AG09309 (cell line): ENCODE results near the gene AHNAK.

Source experiments
- DNase-seq: peaks from one replicate; pipeline ENCODE4 v3.0.0-alpha.2; 2010; ENCODE audit warnings: low read depth
- H3K4me3 ChIP-seq: 2 replicates; pipeline ENCODE4 v1.5.1; 2011; ENCODE audit warnings: mild to moderate bottlenecking, low read depth, low read length, moderate library complexity; ENCODE audit not compliant: control insufficient read depth
- CTCF ChIP-seq: IDR thresholded peaks from 2 replicates; pipeline ENCODE4 v1.5.1; 2011; ENCODE audit warnings: mild to moderate bottlenecking, low read depth, low read length, inconsistent platforms; ENCODE audit not compliant: insufficient read depth, control insufficient read depth; ENCODE audit errors: missing control alignments

Gene AHNAK

GRCh38 chr11:62423012-62423411, 123.6 kb downstream of the AHNAK start:
- TF ChIP-seq CTCF = no peak
- DNase-seq = no peak
- H3K4me3 ChIP-seq = no peak overlapping the region

- TF ChIP-seq CTCF = no peak
- no peak for DNase-seq
- no peak overlapping the region for H3K4me3 ChIP-seq
Observed at GRCh38 chr11:62421996-62422395, 124.6 kb downstream of the AHNAK start.

GRCh38 chr11:62420882-62421281, 125.7 kb downstream of the AHNAK start:
- TF ChIP-seq CTCF = no peak
- DNase-seq = no peak
- no peak overlapping the region for H3K4me3 ChIP-seq

GRCh38 chr11:62419943-62420342, 126.7 kb downstream of the AHNAK start:
- H3K4me3 ChIP-seq = no peak overlapping the region
- no peak for TF ChIP-seq CTCF
- no peak for DNase-seq

DNA sequence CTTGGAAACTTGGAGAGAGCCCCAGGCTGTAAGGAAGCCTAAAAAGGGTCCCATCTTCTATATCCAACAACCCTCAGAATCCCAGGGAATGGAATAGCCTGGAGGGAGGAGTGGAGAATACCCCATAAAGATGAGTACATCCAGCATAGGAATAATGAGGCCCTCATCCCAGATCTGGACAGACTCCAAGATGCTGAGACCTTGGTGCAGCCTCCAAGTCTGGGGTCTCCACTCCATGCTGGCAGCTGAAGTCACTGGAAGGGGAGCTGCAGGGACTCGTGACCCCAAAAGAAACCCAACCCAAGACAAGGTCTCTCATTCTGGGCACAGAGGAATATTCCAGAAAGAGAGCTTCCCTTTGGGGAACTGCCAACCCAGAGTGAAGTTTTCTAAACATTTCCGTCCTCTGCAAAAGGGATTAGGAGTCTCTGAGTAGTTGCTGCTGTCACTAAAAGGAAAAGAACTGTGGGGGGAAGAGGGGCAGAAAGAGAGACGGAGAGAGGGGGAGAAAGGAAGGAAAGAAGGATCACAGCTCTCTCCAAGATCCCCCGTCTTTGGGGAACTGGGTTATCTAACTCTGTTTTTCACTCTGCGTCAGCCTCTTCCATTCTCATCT, 127.2 kb downstream of the AHNAK start:
- DNase-seq = no peak
- TF ChIP-seq CTCF = no peak
- H3K4me3 ChIP-seq = no peak overlapping the region

- DNase-seq = no peak
- TF ChIP-seq CTCF = no peak
- no peak within 1 kb of the TSS for H3K4me3 ChIP-seq
Observed at GRCh38 chr11:62418733-62419132, 127.9 kb downstream of the AHNAK start, which contains the start of gene SCGB1A1. SCGB1A1 (plus strand) TSS chr11:62419033; CDS start chr11:62419096, 63 bp downstream.
